ENCODE measurements around the gene KSR1.

KSR1 gene

GRCh38 chr17:27558341-27558740 lies 102.1 kb downstream of the KSR1 start:
- DNase-seq: no peak

GRCh38 chr17:27558842-27559505 lies 102.7 kb downstream of the KSR1 start:
- DNase-seq: no peak

DNA sequence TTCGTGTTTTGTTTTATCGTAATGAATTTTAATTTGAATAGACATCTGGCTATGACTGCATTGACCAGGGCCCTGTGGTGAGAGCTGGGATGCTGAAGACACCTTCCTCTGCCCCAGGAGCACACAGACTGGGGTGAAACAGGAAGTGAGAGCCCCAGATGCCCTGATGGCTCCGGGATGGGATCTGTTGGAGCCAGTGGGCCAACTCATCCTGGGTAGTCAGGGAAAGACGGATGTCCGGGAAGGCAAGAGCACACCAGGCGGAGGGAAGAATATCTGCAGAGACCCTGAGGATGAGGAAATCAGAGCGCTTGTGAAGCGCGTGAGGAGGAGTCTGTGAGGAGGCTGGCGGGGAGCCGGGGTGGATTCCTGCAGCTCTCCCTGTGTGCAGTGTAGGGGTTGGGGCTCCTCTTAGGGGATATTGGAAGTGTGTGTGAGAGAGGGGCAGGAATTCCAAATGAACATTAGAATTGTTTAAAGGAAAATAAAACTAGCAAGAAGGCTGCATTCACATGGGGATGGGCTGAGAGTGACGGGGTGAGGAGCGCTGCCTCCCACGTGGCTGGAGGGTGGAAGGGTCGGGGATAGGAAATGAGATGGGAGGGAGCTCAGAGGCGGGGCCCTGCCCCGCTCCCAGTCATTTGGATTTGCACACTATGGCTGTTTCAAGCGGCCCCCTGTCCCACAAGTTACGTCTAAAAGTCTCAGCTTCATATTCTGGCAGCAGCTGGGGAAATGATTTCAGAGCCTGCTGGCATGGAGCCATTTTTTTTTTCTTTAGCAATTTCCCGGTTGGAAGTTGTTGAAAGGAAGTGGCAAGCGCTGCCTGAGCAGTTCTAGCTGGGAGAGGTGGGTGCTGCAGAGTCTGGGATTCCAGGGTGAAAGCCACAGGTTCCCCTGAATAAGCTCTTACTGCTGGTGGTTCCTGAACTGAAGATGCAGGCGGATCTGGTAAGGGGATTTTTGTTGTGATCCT lies 103.5 kb downstream of the KSR1 start:
- DNase-seq: no peak

- DNase-seq: no peak
These were observed 104.4 kb downstream of the KSR1 start for GRCh38 chr17:27560668-27561067.

DNA sequence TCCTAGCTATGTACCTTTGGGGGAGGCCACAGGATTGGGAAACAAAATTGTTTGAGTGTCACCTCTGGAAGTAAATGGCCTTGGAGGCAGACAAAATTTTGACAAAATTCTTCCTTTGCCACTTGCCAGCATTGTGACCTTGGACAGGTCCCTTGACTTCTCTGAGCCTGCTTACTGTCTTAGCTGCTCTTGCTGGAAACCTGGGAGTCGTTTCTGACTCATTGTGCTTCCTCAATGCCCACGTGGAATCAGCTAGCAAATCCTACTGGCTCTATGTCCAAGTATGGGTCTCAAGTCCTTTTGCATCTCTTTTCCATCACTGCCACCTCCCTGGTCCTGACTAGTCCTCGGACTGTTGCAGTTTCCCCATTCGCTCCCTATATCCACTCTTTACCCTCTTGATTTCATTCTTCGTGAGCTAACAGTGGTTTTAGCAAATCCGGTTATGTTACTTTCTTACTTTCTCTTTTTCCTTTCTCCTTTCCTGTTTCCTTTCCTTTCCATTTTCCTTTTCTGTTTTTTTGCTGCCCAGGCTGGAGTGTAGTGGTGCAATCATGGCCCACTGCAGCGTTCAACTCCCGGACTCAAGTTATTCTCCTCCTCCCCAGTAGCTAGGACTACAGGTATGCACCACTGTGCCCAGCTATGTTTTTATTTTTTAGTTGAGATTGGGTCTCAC lies 106.7 kb downstream of the KSR1 start:
- no peak for DNase-seq

DNA sequence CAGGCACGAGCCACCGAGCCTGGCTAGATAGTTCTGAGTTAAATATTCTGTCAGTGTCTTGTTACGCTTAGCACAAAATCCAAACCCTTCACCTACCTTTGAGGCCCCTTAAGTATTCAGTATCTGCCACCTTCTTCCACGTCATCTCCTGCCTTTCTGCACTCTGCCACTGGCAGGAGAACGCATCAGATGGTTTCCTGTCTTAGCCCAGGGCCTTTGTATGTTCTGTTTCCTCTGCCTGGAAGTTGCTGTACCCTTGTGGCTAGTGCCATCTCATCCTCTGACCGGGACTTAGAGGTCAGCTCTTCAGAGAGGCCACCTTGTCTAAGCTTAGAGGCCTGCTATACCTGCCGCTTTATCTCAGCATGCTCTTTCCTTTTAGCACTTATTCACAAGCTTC lies 107.3 kb downstream of the KSR1 start:
- no peak for DNase-seq

DNA sequence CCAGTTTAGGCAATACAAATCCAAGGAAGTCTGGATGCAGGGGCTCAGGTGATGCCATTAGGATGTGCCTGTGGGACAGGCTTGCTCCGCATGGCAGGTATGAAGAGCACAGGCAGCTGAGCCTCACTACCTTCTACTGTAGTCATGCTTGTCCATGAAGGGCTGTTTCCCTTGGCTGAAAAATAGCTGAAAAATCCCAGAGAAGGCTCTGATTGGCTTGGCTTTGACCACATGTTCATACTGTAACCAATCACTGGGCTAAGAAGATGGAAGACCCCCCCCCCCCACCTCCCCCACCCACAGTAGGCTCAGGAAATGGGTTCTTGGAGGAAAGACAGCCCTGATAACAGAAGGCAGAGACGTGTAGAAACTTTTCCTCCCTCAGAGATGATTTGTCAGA lies 108.2 kb downstream of the KSR1 start:
- no peak for DNase-seq

DNA sequence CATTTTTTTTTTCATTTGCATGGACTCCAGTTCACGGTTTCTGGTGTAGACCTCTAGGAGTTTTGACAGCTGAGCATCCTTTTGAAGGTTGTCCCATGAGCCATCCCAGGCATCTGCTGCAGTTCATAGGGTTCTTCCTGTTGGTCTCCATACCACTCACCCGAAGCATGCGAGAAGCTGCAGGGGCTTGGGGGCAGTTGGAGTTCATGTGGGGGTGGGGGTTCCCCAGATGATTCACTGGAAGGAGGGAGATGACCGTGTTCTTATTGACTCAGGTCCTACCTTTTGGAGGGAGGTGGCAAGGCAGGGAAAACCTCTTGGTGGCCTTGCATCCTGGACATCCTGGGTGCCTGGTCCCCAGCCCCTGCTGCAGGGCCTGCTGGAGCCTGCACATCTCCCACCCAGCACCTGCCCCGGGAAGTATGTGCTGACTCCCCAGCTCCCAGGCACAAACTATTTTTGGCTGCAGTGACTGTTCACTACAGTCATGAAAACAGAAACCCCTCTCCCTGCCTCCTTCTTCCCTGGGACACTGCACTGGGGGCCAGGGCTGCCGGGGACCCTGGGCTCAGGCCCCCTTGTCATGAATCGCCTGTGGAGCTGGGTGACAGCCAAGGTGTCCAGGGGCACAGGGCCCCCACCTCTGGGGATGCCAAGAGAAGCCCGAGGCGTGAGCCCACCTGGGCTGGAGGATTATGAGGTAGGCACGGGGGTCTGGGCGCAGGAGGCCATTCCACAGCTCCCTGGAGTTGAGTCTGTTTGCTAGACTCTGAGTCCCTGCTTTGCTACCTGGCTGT lies 109.8 kb downstream of the KSR1 start:
- DNase-seq: no peak

GRCh38 chr17:27566671-27567562 lies 110.7 kb downstream of the KSR1 start:
- no peak for DNase-seq

DNA sequence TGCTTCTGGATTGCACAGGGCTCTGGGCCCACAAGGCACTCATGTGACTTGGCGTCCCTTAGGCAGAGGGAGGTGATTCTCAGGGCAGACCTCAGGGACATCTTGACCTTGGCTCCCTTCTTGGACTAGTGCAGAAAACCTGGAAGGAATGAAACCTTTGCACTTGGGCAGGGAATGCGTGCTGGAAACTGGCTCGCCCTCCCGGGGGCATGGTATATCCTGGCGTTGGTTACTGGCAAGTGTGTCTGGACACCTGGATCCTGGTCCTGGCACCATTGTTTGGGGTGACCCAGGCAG lies 111.3 kb downstream of the KSR1 start:
- no peak for DNase-seq

GRCh38 chr17:27568216-27568615 lies 112.0 kb downstream of the KSR1 start:
- no peak for DNase-seq

DNA sequence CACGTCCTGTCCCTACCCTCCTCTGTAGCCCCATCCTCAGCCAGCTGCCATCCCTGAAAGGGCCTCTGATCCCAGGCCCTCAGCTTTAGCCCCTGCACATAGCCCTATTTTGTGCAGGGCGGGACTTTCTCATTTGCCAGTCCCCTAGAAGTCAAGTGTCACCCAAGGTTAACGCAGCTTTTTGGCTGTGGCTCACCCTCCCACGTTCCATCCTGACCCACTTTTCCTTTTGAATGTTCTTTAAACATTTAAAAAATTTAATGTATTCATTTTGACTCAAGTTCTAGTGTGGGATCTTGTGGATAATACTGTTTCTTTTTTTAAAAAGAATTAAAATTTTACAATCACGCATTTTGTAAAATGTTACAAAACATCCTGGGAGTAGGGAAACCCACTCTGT lies 112.6 kb downstream of the KSR1 start:
- no peak for DNase-seq

- no peak for DNase-seq
These were observed 113.0 kb downstream of the KSR1 start for GRCh38 chr17:27569257-27569722.

- no peak for DNase-seq
These were observed 113.8 kb downstream of the KSR1 start for GRCh38 chr17:27569884-27570577.

DNA sequence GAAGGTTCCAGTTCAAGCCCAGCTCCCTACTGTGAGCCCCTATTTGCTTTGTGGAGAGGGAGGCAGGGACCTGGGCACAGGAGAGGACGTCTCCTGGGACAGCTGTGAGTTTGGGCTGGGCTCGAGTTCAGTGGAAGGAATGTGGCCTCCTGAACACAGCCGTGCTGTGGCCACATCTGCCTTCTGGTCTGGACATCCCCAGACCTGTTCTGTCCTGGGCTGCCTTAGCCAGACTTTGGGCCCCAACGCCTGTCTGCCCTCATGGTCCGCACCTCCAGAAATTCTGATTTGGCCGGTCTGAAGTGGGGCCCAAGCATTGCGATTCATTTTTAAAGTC lies 114.3 kb downstream of the KSR1 start:
- DNase-seq: no peak

DNA sequence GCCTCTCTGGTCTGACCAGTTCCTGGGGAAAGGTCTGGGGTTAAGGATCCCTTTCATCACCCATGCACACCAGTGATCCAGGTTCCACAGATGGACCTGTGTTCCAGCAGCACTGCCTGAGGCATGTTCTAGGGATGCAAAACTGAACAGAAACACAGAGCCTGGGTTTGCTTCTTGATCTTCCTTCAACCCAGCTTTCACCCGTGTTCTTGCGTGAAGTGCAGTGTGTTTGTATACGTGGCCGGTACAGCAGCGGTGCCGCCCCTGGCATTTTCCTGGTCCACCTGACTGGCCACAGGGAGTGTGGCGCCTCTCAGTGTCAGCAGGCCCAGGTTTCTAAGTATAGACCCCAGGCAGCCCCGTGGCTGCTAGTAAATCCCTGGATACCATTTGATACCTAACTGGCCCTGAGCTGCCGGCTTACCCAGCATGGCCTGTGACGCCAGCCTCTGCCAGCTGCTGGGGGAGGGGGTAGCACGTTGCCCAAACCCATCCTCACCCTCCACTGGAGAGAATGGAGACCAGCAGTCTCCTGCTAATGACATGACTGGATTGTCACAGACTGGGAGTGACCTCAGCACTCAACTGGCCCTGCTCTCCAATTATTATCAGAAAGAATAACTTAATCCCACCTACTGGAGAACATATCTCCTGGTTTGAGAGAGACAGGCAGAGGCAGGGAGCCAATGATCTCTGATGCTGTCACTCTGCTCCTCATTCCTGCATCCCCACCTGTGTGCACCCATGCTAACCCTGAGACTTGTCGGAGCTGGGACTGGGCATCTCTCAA lies 115.5 kb downstream of the KSR1 start:
- no peak for DNase-seq

DNA sequence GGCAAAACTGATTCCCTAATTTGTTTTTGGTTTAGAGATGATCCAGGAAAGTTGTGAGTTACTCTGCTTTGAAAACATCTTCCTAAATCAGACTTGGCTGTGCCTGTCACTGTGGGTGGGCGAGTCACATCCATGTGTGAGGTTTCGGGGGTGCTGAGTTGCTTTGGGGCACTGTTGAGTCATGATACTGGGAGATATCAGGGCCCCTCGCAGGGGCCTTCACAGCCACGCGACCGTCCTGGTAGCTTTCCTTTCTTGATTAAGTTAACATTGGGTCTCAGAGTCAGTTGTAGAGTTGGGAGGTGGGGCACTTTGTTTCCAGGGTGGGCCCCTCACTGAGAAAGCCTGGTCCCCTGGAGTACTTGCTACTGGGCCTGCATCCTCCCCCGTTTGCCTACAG lies 116.4 kb downstream of the KSR1 start:
- no peak for DNase-seq

DNA sequence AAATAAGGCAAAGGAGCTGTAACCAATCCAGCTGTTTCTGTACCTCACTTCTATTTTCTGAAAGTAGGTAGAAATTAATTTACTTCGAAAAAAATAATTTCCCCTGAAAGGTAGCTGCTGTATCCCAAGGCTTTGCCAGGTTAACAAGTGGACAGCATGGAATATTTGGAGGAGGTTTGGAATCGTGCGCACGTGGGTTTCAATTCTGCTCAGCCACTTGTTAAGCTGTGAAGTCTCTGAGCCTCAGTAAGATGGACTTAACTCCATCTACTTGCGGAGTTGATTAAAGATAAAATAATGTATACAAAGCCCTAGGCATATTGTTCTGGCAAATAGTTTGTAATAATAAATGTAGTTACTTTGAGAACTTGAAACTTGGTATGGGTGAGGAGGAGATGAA lies 117.3 kb downstream of the KSR1 start:
- no peak for DNase-seq

DNA sequence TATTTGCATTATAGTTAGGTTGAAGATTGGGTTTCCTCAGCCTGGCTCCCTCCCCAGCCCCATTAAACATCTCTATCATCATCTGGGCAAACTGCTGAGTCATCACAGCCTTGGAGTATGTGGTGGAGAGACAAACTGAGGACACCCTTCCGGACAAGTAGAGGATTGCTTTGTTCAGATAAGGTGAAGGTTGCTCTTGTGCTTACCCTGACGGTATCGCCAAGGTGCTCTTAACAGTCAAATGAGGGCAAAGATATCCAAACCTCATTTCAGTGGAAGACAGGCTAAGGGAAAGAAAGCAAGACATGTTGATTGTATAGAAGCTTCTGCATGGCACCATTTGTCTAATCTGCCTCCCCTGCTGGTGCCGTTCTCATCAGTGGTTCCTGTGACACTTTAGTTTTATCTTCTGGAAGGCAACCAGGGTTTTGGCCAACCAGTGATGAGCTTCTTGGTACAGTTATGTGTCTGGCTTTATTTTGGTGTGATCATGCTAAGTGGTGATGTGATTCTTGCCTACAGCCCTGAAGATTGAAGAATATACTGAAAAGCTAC lies 117.8 kb downstream of the KSR1 start:
- no peak for DNase-seq
